Measurements from ENCODE around the gene KCNQ1OT1.

The KCNQ1OT1 gene

DNA sequence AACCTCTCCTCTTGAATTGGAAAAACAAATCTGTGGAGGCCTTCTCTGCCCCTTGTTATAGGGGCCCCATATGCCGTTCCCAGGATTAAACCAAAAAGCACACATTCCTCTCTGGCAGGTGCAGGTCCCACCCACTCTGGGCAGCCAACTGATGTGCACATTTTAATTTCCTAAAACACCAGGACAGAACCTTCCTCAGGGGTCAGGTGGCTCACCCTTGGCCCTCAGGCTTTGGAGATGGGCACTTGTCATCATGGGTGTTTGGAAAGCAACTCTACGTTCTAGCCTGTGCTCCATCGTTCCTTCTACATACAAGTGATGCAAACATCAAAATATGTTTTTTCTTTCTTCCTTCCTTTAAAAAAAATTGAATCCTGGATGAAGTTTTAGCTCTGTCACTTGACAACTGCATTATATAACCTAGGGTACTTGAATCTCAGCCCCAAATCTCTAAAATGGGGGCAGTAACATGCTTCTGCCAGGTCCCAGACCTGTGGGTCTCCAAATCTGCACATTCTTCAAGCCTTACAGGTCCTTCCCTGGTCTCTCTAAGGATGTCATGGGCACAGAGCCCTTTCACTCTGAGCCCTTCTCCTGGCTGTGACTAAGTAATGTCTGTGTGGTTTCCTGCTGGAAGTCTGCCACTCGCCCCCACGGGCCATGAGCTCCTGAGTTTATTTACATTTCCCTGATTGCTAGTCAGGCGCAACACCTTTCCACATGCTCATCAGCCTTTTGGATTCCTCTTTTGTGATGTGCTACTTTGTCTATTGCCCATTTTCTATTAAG, 43.8 kb downstream of the KCNQ1OT1 start:
- no peak for DNase-seq
- no peaks in the 10 kb centered on the region for H3K36me3 ChIP-seq
- intact Hi-C loops (cut with DNase I; ENCODE audit: low total_unique reads) = no loop called here
- peaks cover 0 to 5% of the 10 kb centered on the region in 2 donors for H3K27me3 ChIP-seq
- peaks cover 2 to 77% (median 15%) of the 10 kb centered on the region in 3 donors for H3K9me3 ChIP-seq
- H3K4me3 ChIP-seq = no peak overlapping the region
- H3K4me1 ChIP-seq = no peaks in the 10 kb centered on the region
- TF ChIP-seq, protein P1, sequence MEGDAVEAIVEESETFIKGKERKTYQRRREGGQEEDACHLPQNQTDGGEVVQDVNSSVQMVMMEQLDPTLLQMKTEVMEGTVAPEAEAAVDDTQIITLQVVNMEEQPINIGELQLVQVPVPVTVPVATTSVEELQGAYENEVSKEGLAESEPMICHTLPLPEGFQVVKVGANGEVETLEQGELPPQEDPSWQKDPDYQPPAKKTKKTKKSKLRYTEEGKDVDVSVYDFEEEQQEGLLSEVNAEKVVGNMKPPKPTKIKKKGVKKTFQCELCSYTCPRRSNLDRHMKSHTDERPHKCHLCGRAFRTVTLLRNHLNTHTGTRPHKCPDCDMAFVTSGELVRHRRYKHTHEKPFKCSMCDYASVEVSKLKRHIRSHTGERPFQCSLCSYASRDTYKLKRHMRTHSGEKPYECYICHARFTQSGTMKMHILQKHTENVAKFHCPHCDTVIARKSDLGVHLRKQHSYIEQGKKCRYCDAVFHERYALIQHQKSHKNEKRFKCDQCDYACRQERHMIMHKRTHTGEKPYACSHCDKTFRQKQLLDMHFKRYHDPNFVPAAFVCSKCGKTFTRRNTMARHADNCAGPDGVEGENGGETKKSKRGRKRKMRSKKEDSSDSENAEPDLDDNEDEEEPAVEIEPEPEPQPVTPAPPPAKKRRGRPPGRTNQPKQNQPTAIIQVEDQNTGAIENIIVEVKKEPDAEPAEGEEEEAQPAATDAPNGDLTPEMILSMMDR (IDR thresholded peaks at IDR 0.05) = no peak
- no peak overlapping the region for H3K27ac ChIP-seq

DNA sequence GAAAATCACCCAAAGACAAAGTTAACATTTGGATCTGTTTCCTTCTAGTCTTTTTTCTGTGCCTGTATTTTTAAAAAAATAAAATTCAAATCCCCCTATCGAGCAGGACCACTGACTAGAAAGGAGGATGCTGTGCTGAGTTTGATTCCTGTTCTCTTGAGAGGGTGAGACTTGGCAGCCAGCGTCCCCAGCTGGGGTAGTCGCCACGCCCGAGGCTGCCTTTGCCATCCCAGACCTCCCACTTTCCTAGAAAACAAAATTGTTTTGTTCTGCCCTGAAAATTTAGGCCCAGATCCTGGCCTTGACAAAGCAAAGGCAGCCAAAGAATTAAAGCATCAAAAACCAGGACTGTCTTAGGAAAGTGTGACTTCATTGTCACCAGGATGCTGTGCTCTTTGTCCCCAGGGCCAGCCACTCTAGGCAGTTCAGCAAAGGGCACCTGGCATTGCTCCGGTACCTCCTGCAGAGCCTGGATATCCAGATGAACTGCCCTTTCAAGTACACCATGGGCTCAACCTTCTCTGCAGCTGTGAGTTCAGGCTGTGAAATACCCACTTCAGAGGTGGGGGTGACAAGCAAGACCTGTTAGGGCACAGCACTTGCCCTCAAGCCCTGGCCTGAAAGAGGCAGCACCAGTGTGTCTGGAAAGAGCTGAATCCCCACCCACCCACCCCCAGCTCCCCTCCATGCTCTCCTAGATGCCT, 44.6 kb downstream of the KCNQ1OT1 start:
- H3K36me3 ChIP-seq = no peaks in the 10 kb centered on the region
- no peak overlapping the region for H3K4me3 ChIP-seq
- H3K27me3 ChIP-seq = peaks cover 0 to 5% of the 10 kb centered on the region in 2 donors
- no peak for DNase-seq
- peaks cover 2 to 77% (median 16%) of the 10 kb centered on the region in 3 donors for H3K9me3 ChIP-seq
- intact Hi-C loops (cut with DNase I; ENCODE audit: low total_unique reads) = no loop called here
- TF ChIP-seq, protein P1 (IDR thresholded peaks at IDR 0.05) = no peak
- H3K27ac ChIP-seq = no peak overlapping the region
- no peaks in the 10 kb centered on the region for H3K4me1 ChIP-seq

DNA sequence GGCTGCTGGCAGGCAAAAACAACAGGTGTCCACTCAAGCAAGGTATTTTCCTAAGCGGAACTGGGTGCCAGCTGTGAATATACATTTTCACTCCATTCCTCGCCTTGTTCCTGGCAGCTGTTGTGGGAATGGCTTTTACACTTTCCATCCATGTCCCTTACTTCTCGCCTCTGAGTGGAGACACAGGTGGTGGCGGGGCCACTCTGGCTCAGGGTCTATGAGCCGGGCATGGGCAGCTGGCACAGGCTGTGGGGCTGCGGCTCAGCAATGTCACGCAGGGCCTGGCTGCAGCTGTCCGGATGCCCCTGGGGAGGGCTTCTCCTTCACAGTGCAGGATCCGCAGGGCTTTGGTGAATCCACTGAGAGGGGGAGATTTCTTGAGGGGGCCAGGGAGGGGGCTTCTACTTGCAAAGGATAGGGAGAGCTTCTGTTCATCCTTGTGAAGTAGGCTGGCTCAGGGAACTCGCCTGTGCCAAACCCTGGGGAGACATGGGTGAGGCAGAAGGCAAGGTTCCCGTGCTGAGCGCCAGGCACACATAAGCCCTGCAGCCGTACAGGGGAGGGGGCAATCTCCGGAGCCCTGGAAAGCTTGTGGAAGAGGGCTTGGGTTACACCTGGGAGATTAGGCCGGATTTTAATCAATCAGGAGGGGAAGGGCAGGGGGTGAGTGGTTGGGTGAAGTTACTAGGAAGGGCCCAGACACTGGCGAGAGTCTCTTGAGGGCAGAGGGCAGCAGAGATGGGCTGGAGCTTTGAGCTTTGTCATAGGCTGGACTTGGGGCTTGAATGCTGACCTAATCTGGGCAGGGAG, 45.7 kb downstream of the KCNQ1OT1 start:
- no peak overlapping the region for H3K4me3 ChIP-seq
- no peak for DNase-seq
- intact Hi-C loops (cut with DNase I; ENCODE audit: low total_unique reads) = no loop called here
- H3K27me3 ChIP-seq = peaks cover 0 to 5% of the 10 kb centered on the region in 2 donors
- peaks cover 5 to 81% (median 26%) of the 10 kb centered on the region in 3 donors for H3K9me3 ChIP-seq
- TF ChIP-seq, protein P1 (IDR thresholded peaks at IDR 0.05) = no peak
- H3K36me3 ChIP-seq = no peaks in the 10 kb centered on the region
- no peak overlapping the region for H3K27ac ChIP-seq
- no peaks in the 10 kb centered on the region for H3K4me1 ChIP-seq

DNA sequence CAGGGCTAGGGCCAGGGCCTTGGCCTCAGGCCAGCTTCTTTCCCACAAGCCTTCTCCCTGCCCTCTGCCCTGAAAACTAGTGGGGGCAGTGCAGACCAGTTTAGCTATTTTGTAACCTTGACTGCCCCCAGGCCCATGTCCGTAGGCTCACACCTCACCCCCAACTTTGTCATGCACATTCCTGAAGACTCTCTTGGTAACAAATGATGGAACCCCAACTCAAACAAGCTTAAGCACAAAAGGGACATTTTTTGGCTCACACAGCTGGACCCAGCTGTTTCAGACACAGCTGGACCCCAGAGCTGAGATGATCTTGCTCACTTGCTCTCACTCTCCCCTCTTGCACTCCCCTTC, 46.6 kb downstream of the KCNQ1OT1 start:
- TF ChIP-seq, protein P1 (IDR thresholded peaks at IDR 0.05) = no peak
- Histone ChIP-seq H3K27ac (no peak overlapping the region), H3K36me3 (no peaks in the 10 kb centered on the region), H3K4me3 (no peak overlapping the region), H3K9me3 (peaks cover 5 to 82% (median 29%) of the 10 kb centered on the region in 3 donors), H3K4me1 (no peaks in the 10 kb centered on the region), H3K27me3 (peaks cover 0 to 5% of the 10 kb centered on the region in 2 donors)
- no peak for DNase-seq
- intact Hi-C loops (cut with DNase I; ENCODE audit: low total_unique reads) = no loop called here

DNA sequence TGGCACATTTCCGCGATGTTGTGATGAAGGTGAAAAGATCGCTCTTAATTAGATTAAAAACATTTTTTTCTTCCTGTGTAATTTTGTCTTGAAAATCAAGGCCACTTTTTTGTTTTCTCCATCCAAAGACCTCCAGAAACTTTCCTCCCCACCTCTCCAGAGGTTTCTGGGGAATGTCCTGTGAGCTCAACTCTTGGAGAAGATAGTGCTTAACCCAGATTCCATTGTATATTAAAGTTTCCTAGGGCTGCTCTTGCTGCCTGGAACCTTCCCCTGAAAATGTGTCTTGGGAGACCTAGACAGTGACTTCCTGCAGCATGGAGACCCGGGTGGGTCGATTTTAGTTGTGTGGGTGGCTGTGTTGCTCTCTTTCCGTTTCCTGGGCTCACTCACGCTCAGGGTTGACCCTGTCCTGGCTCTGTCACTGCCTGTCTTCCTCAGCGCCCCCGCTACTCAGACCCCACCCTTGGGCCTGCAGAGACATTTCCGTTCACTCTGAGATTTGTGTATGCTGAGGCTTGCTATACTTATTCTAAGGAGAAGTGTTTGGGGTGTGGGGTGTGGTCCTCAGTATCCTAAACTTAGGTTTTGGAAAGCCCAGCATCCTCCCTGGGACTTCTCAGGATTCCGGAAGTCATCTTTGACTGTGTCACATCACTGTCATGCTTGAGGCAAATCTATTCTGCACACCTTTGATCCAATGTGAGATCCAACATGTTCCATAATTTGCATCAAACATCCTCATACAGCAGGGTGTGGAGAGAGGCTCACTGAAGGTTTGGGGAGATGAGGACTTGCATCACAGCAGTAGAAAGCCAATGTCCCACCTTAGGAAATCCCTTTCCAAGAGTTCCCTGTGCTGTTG, 47.2 kb downstream of the KCNQ1OT1 start:
- no peak for DNase-seq
- intact Hi-C loops (cut with DNase I; ENCODE audit: low total_unique reads) = no loop called here
- no peaks in the 10 kb centered on the region for H3K4me1 ChIP-seq
- H3K4me3 ChIP-seq = no peak overlapping the region
- peaks cover 5 to 82% (median 35%) of the 10 kb centered on the region in 3 donors for H3K9me3 ChIP-seq
- peaks cover 0 to 5% of the 10 kb centered on the region in 2 donors for H3K27me3 ChIP-seq
- no peak overlapping the region for H3K27ac ChIP-seq
- TF ChIP-seq, protein P1 (IDR thresholded peaks at IDR 0.05) = no peak
- H3K36me3 ChIP-seq = peaks cover 0 to under 1% (median 0%) of the 10 kb centered on the region in 3 donors
